ENCODE data around the gene DCHS1.
A peak's percentile ranks its signal among the peaks of the same experiment; 100 is the strongest.
"Not testable (repeated sequence)": the region's sequence is repeated elsewhere in the genome, so short reads cannot be mapped to it uniquely, and the experiment has no call there.

Gene DCHS1, protein sequence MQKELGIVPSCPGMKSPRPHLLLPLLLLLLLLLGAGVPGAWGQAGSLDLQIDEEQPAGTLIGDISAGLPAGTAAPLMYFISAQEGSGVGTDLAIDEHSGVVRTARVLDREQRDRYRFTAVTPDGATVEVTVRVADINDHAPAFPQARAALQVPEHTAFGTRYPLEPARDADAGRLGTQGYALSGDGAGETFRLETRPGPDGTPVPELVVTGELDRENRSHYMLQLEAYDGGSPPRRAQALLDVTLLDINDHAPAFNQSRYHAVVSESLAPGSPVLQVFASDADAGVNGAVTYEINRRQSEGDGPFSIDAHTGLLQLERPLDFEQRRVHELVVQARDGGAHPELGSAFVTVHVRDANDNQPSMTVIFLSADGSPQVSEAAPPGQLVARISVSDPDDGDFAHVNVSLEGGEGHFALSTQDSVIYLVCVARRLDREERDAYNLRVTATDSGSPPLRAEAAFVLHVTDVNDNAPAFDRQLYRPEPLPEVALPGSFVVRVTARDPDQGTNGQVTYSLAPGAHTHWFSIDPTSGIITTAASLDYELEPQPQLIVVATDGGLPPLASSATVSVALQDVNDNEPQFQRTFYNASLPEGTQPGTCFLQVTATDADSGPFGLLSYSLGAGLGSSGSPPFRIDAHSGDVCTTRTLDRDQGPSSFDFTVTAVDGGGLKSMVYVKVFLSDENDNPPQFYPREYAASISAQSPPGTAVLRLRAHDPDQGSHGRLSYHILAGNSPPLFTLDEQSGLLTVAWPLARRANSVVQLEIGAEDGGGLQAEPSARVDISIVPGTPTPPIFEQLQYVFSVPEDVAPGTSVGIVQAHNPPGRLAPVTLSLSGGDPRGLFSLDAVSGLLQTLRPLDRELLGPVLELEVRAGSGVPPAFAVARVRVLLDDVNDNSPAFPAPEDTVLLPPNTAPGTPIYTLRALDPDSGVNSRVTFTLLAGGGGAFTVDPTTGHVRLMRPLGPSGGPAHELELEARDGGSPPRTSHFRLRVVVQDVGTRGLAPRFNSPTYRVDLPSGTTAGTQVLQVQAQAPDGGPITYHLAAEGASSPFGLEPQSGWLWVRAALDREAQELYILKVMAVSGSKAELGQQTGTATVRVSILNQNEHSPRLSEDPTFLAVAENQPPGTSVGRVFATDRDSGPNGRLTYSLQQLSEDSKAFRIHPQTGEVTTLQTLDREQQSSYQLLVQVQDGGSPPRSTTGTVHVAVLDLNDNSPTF (N-terminal part only)

DNA sequence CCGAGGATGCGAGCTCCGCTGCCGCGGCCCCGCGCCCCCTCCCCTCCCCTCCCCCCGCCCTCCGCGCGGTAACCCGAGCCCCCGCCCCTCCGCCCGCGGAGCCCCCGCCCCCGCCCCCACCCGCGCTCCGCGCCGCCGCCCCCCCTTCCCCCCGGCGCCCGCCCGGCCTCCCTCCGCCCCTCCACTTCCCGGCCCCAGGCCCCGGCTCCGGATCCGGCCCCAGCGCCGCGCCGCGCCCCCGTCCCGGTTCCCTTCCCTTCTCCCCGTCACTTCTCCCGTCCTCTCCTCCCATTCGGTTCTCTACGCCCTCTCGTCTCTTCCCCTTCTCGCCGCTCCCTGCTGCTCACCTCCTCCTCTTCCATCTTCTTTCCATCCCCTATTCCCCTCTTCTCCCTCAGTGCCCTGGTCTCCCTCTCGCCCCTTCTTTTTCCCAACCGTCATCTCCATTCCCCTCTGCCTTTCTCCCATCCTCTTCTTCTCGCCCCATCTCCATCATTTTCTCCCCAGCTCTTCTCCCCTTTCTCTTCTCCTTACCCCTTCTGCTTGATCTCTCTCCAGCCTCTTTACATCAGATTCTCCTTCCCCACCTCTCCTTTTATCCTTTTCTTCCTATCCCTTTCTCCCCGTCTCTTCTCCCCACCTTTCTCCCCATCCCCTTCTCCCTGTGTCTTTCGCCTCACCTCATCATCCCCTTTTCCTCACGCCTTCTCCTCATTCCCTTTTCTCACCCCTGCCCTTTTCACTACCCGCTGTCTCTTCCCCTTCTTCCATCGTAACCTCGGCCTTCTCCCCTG lies at the start of gene DCHS1:
Gene DCHS1 (minus strand): TSS at position 20 of the 794 bp plus-strand sequence. CDS start 14,196 bp downstream, outside the sequence.
- H3K27ac ChIP-seq (ENCODE audit: low read depth, low read length) = peak within 1 kb of the TSS; percentile 85
- no peaks in the 10 kb centered on the region for H3K36me3 ChIP-seq (ENCODE audit: control insufficient read depth, insufficient read depth, low read length)
- H3K4me1 ChIP-seq (ENCODE audit: control insufficient read depth, insufficient read depth, low read length) = peaks cover 9% of the 10 kb centered on the region
- H3K27me3 ChIP-seq (ENCODE audit: control insufficient read depth, insufficient read depth, low read length) = peaks cover 4% of the 10 kb centered on the region
- peak within 1 kb of the TSS; percentile 80 for H3K9ac ChIP-seq (ENCODE audit: low read length)
- H3K4me3 ChIP-seq (ENCODE audit: low read length) = peak within 1 kb of the TSS; percentile 73

DNA sequence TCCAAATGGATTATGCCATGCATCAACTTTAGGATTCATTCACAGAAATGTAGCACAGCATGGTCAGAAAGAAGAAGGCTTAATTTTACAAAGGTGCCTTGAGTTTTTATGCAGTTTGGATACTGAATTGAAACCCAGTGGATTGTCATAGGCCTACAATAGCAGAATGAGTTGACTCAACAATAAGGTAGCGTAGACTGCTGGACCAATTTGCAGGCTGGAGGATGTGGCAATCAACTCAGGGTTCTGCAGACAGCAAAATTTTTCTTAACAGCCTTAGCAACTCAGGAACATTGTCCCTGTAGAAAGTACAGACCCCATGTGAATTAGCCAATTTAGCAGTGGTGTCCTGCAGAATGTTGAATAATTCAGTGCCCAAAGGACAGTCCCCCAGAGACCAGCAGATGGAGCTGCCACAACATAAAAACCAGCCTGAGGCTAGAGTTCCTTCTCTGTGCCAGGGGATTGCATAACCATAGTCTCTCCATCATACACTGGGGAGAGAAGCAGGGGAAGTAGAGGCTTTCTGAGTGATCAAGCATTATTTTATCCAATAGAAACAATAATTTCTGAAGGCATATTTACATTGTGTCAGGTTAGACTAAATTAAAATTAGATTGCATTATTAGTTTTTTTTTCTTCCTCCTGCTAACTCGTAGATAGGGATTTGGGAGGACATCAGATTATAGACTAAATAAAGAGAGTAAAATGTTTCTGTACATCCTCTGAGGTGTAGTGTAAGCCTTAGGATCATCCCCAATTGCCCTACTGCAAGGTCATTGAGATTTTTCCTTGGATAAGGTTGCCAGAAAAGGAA lies 47.8 kb upstream of the DCHS1 start:
- H3K4me3 ChIP-seq (ENCODE audit: low read length) = no peak overlapping the region
- H3K9ac ChIP-seq (ENCODE audit: low read length) = no peak overlapping the region
- H3K36me3 ChIP-seq (ENCODE audit: control insufficient read depth, insufficient read depth, low read length) = no peaks in the 10 kb centered on the region
- H3K4me1 ChIP-seq (ENCODE audit: control insufficient read depth, insufficient read depth, low read length) = no peaks in the 10 kb centered on the region
- no peaks in the 10 kb centered on the region for H3K27me3 ChIP-seq (ENCODE audit: control insufficient read depth, insufficient read depth, low read length)
- no peak overlapping the region for H3K27ac ChIP-seq (ENCODE audit: low read depth, low read length)

DNA sequence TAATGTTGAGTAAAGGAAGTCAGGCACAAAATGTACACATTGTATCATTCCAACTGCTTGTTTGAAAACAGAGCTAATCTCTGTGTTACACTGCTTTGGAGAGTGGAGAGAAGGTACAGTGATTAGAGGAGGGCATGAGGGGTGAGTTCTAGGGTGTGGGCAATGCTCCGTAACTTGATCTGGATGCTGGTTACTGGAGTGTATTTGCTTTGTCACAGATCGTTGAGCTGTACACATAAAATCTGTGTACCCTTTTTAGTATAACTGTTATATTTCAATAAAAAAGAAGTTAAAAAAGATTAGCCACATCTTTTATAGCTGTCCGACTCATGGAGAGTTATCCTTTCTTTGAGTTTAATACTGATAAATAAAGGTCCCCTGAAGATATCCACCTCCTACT lies 46.3 kb upstream of the DCHS1 start:
- not testable (repeated sequence) for H3K36me3 ChIP-seq (ENCODE audit: control insufficient read depth, insufficient read depth, low read length); H3K27ac ChIP-seq (ENCODE audit: low read depth, low read length); H3K4me3 ChIP-seq (ENCODE audit: low read length); H3K4me1 ChIP-seq (ENCODE audit: control insufficient read depth, insufficient read depth, low read length); H3K27me3 ChIP-seq (ENCODE audit: control insufficient read depth, insufficient read depth, low read length); H3K9ac ChIP-seq (ENCODE audit: low read length)

GRCh38 chr11:6695377-6695776 lies 39.8 kb upstream of the DCHS1 start:
- no peaks in the 10 kb centered on the region for H3K36me3 ChIP-seq (ENCODE audit: control insufficient read depth, insufficient read depth, low read length)
- peak overlapping the region; percentile 58 for H3K27ac ChIP-seq (ENCODE audit: low read depth, low read length)
- no peaks in the 10 kb centered on the region for H3K27me3 ChIP-seq (ENCODE audit: control insufficient read depth, insufficient read depth, low read length)
- no peak overlapping the region for H3K4me3 ChIP-seq (ENCODE audit: low read length)
- H3K4me1 ChIP-seq (ENCODE audit: control insufficient read depth, insufficient read depth, low read length) = peaks cover 4% of the 10 kb centered on the region
- no peak overlapping the region for H3K9ac ChIP-seq (ENCODE audit: low read length)

DNA sequence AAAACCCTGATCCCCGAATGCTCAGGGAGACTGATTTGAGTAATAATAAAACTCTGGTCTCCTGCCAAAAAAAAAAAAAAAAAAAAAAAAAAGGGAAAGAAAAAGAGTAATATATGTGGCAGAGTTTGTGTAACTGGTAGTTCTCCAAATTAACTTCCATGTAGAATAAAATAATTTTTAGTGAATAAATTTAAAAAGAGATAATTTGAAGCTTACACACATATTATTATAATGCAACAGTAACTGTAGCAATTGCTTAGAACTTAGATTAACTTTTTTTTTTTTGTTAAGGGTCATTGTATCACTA lies 38.6 kb upstream of the DCHS1 start:
- Histone ChIP-seq H3K36me3 (ENCODE audit: control insufficient read depth, insufficient read depth, low read length) (no peaks in the 10 kb centered on the region), H3K4me3 (ENCODE audit: low read length) (no peak overlapping the region), H3K9ac (ENCODE audit: low read length) (no peak overlapping the region), H3K27me3 (ENCODE audit: control insufficient read depth, insufficient read depth, low read length) (no peaks in the 10 kb centered on the region), H3K4me1 (ENCODE audit: control insufficient read depth, insufficient read depth, low read length) (peaks cover 4% of the 10 kb centered on the region), H3K27ac (ENCODE audit: low read depth, low read length) (no peak overlapping the region)

GRCh38 chr11:6693342-6694228 lies 38.0 kb upstream of the DCHS1 start:
- H3K9ac ChIP-seq (ENCODE audit: low read length) = no peak overlapping the region

GRCh38 chr11:6692128-6692527 lies 36.5 kb upstream of the DCHS1 start:
- peaks cover 4% of the 10 kb centered on the region for H3K4me1 ChIP-seq (ENCODE audit: control insufficient read depth, insufficient read depth, low read length)
- no peaks in the 10 kb centered on the region for H3K27me3 ChIP-seq (ENCODE audit: control insufficient read depth, insufficient read depth, low read length)
- no peaks in the 10 kb centered on the region for H3K36me3 ChIP-seq (ENCODE audit: control insufficient read depth, insufficient read depth, low read length)
- H3K27ac ChIP-seq (ENCODE audit: low read depth, low read length) = no peak overlapping the region
- no peak overlapping the region for H3K4me3 ChIP-seq (ENCODE audit: low read length)
- H3K9ac ChIP-seq (ENCODE audit: low read length) = no peak overlapping the region

More at GRCh38 chr11:6693342-6694228, 38.0 kb upstream of the DCHS1 start:
- Histone ChIP-seq H3K27ac (ENCODE audit: low read depth, low read length) (no peak overlapping the region), H3K4me3 (ENCODE audit: low read length) (no peak overlapping the region), H3K27me3 (ENCODE audit: control insufficient read depth, insufficient read depth, low read length) (no peaks in the 10 kb centered on the region), H3K36me3 (ENCODE audit: control insufficient read depth, insufficient read depth, low read length) (no peaks in the 10 kb centered on the region), H3K4me1 (ENCODE audit: control insufficient read depth, insufficient read depth, low read length) (peaks cover 4% of the 10 kb centered on the region)

GRCh38 chr11:6690431-6691132 lies 35.0 kb upstream of the DCHS1 start:
- H3K4me1 ChIP-seq (ENCODE audit: control insufficient read depth, insufficient read depth, low read length); H3K27me3 ChIP-seq (ENCODE audit: control insufficient read depth, insufficient read depth, low read length); H3K4me3 ChIP-seq (ENCODE audit: low read length); H3K36me3 ChIP-seq (ENCODE audit: control insufficient read depth, insufficient read depth, low read length); H3K9ac ChIP-seq (ENCODE audit: low read length); H3K27ac ChIP-seq (ENCODE audit: low read depth, low read length): not testable (repeated sequence)

- H3K27ac ChIP-seq (ENCODE audit: low read depth, low read length) = no peak overlapping the region
- no peaks in the 10 kb centered on the region for H3K27me3 ChIP-seq (ENCODE audit: control insufficient read depth, insufficient read depth, low read length)
- H3K4me1 ChIP-seq (ENCODE audit: control insufficient read depth, insufficient read depth, low read length) = peaks cover 3% of the 10 kb centered on the region
- H3K4me3 ChIP-seq (ENCODE audit: low read length) = no peak overlapping the region
- no peak overlapping the region for H3K9ac ChIP-seq (ENCODE audit: low read length)
- H3K36me3 ChIP-seq (ENCODE audit: control insufficient read depth, insufficient read depth, low read length) = no peaks in the 10 kb centered on the region
These were observed 32.3 kb upstream of the DCHS1 start for GRCh38 chr11:6687876-6688275.

DNA sequence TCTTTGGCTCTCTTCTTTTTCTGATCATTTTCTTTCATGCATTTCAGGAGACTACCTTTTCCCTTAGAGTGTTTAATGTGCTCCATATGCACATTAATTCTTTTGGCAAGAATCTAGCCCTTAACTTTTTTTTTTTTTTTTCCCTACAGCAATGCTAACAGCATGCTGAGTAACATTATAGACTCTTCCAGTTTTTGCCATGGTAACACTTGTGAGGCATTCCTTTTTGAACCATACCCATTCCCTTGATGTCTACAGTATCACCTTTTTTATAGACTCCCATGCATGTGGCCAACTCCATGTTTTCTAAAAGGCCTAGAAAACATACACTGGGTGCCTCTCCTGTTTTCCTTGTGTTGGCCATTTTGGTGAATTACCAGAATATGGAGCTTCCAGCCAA lies 30.4 kb upstream of the DCHS1 start:
- Histone ChIP-seq H3K9ac (ENCODE audit: low read length) (no peak overlapping the region), H3K27me3 (ENCODE audit: control insufficient read depth, insufficient read depth, low read length) (no peaks in the 10 kb centered on the region), H3K4me3 (ENCODE audit: low read length) (no peak overlapping the region), H3K4me1 (ENCODE audit: control insufficient read depth, insufficient read depth, low read length) (peaks cover 11% of the 10 kb centered on the region), H3K27ac (ENCODE audit: low read depth, low read length) (no peak overlapping the region), H3K36me3 (ENCODE audit: control insufficient read depth, insufficient read depth, low read length) (no peaks in the 10 kb centered on the region)
